NT2/D1 (cell line): Measurements from ENCODE around the gene RRP15.

Source experiments
- DNase-seq: peaks from one replicate; pipeline ENCODE4 v3.0.0-alpha.2; 2011; ENCODE audit warnings: low read depth, low spot score
- H3K27me3 ChIP-seq: 2 replicates; pipeline ENCODE4 v1.6.0; 2011; ENCODE audit warnings: mild to moderate bottlenecking; ENCODE audit not compliant: insufficient read length, insufficient read depth
- H3K36me3 ChIP-seq: 2 replicates; pipeline ENCODE4 v1.6.1; 2011; ENCODE audit warnings: mild to moderate bottlenecking, low read length, mixed read lengths; ENCODE audit not compliant: insufficient read depth, insufficient read length
- H3K4me1 ChIP-seq: 2 replicates; pipeline ENCODE4 v1.5.1; 2011; ENCODE audit not compliant: insufficient read depth, insufficient read length
- H3K4me3 ChIP-seq: 2 replicates; pipeline ENCODE4 v1.5.1; 2011; ENCODE audit warnings: low read depth; ENCODE audit not compliant: insufficient read length
- H3K9ac ChIP-seq: 2 replicates; pipeline ENCODE4 v1.6.0; 2011; ENCODE audit warnings: low read depth; ENCODE audit not compliant: insufficient read length
- H3K9me3 ChIP-seq: 2 replicates; pipeline ENCODE4 v1.5.1; 2011; ENCODE audit warnings: mild to moderate bottlenecking, low read length; ENCODE audit not compliant: insufficient read depth
- SUZ12 ChIP-seq: IDR thresholded peaks from 2 replicates; pipeline ENCODE4 v1.6.1; 2011; ENCODE audit not compliant: insufficient read length, insufficient read depth; ENCODE audit errors: extremely low read depth
- YY1 ChIP-seq: IDR thresholded peaks from 2 replicates; pipeline ENCODE4 v1.6.1; 2011; ENCODE audit not compliant: insufficient read length, insufficient read depth
- ZNF274 ChIP-seq: IDR thresholded peaks from 2 replicates; pipeline ENCODE4 v1.6.1; 2011; ENCODE audit warnings: mild to moderate bottlenecking, low read depth, low read length

RRP15 gene

GRCh38 chr1:218376722-218377121 is 91.6 kb downstream of the RRP15 start:
- Histone ChIP-seq H3K27me3 (no peaks in the 10 kb centered on the region), H3K36me3 (no peaks in the 10 kb centered on the region), H3K9me3 (no peaks in the 10 kb centered on the region), H3K9ac (no peak overlapping the region), H3K4me3 (no peak overlapping the region), H3K4me1 (no peaks in the 10 kb centered on the region)
- no peak for TF ChIP-seq ZNF274
- no peak for TF ChIP-seq YY1
- TF ChIP-seq SUZ12, result no peak
- DNase-seq, result no peak

DNA sequence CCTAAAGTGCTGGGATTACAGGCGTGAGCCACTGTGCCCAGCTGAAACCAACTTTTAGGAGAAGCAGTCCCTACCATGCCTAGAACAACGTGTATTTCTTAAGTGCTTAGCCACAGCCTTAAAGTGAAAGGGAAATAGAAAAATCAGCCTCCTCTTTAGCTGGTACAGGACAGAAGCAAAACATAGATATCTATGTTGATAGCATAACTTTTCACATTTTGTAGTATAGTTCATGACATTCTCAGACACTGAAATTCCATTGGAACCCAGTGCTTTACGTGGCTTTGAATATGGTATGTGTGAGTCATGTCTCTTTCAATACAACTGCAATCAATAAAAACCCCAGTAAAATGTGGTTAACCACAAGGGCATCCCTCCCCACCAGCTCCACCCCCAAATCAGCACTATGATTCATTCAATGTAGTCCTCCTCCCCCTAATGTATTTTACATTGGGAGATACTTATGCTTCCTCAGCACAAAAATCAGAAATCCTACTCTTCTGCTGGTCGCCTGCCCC is 92.1 kb downstream of the RRP15 start:
- Histone ChIP-seq H3K4me3 (no peak overlapping the region), H3K27me3 (no peaks in the 10 kb centered on the region), H3K4me1 (no peaks in the 10 kb centered on the region), H3K36me3 (no peaks in the 10 kb centered on the region), H3K9me3 (no peaks in the 10 kb centered on the region), H3K9ac (no peak overlapping the region)
- TF ChIP-seq SUZ12, result no peak
- TF ChIP-seq YY1, result no peak
- TF ChIP-seq ZNF274, result no peak
- DNase-seq, result no peak

DNA sequence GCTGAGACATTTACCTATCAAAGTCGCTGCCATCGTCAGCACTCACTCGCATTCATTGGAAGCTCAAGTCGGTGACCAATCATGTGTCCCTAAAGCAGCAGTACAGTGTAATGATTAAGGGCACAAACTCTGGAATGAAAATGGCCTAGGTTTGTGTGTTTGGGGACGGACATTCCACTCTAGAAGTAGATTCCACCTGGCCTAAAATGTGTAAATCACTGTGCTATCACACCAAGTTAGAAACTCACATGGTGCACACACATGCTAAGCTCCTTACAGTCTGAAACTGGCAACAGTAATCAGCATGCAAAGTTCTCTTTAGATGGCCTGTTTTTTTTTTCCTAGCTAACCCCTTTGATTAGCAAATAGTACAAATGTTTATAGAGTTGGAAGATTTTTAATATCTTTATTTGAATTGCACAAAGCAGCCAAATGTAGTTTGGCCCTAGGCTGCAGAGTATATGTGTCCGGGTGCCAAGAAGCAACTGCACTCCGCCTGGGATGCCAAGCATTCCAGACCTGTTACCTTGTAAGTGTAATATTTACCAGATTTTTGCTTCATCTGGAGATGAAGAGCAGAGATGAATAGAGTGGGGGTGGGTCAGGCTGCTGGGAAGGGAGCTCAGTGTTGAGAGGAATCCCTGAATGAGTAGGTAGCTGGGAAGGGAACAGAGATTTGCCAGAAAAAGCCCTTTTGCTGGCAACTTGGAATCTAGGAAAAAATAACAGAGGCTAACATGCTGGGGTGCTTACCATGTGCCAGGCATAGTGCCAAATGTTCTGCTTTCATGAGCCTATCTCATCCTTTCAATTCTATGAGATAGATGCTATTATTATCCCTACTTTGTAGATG is 95.3 kb downstream of the RRP15 start:
- no peaks in the 10 kb centered on the region for H3K4me1 ChIP-seq
- H3K9me3 ChIP-seq, result no peaks in the 10 kb centered on the region
- TF ChIP-seq ZNF274, result no peak
- TF ChIP-seq SUZ12, result no peak
- no peak for TF ChIP-seq YY1
- no peaks in the 10 kb centered on the region for H3K27me3 ChIP-seq
- H3K4me3 ChIP-seq, result no peak overlapping the region
- DNase-seq, result no peak
- peaks cover 3% of the 10 kb centered on the region for H3K36me3 ChIP-seq
- no peak overlapping the region for H3K9ac ChIP-seq

DNA sequence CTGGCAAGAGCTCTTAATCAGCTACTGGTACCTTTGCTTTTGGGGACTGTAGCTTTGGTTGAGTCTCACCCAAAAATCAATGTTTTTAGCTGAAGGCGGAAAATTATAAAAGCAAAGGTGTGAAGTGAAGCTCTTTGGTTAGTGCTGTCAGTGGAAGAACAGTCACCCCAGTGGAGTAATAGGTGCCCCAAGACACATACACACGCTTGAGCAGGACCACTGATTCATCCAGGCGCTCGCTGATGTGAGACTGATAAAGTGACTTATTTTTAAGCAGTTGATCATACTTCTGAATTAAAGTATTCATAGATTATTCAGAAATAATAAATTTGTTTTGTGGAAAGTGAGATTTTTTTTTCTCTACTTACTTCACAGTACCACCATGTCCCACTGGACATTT is 97.2 kb downstream of the RRP15 start:
- no peaks in the 10 kb centered on the region for H3K27me3 ChIP-seq
- no peaks in the 10 kb centered on the region for H3K4me1 ChIP-seq
- peaks cover 3% of the 10 kb centered on the region for H3K36me3 ChIP-seq
- TF ChIP-seq ZNF274, result no peak
- TF ChIP-seq YY1, result no peak
- no peak for TF ChIP-seq SUZ12
- no peak overlapping the region for H3K9ac ChIP-seq
- no peak overlapping the region for H3K4me3 ChIP-seq
- DNase-seq, result no peak
- H3K9me3 ChIP-seq, result no peaks in the 10 kb centered on the region

DNA sequence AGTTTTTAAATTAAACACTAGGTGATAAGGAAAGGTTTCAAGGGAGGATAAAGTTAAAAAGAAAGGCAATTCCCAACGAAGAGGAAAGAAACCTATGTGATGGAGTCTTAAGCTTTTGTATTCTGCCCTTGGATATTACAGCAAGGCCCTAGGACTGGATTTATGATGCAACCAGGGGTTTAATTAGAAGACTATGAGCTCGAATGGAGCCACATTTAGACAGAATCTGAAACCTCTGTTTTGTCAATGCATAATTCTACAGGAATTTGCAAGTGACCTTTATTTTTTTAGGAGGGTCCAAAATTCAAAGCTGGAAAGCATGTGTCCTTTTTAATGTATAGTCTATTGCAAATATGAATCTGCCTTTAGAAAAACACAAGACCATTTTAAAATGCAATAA is 98.0 kb downstream of the RRP15 start:
- no peak overlapping the region for H3K4me3 ChIP-seq
- peaks cover 3% of the 10 kb centered on the region for H3K36me3 ChIP-seq
- H3K4me1 ChIP-seq, result no peaks in the 10 kb centered on the region
- TF ChIP-seq YY1, result no peak
- TF ChIP-seq SUZ12, result no peak
- no peak for TF ChIP-seq ZNF274
- H3K9me3 ChIP-seq, result no peaks in the 10 kb centered on the region
- H3K9ac ChIP-seq, result no peak overlapping the region
- no peaks in the 10 kb centered on the region for H3K27me3 ChIP-seq
- DNase-seq, result no peak

DNA sequence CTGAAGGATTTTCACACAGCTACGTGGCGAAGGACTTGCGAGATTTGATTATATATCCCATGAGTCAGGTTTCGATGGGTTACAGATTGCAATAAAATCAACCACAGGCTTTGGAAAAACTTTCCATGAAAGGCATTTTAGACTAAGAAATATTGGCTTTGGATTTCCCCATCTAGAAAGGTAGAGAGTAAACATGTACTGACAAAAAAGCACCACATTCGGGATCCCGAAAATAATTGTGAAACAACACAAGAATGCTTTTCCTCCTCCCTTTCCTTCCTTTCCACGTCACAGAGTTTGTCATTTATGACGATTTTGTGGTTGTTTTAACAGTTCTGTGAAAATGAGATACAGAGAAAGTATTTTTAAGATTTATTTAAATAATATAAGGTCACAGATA is 98.6 kb downstream of the RRP15 start:
- no peaks in the 10 kb centered on the region for H3K4me1 ChIP-seq
- H3K9ac ChIP-seq, result no peak overlapping the region
- H3K9me3 ChIP-seq, result no peaks in the 10 kb centered on the region
- no peak overlapping the region for H3K4me3 ChIP-seq
- TF ChIP-seq ZNF274, result no peak
- no peak for TF ChIP-seq YY1
- no peak for TF ChIP-seq SUZ12
- no peaks in the 10 kb centered on the region for H3K27me3 ChIP-seq
- DNase-seq, result no peak
- H3K36me3 ChIP-seq, result peaks cover 3% of the 10 kb centered on the region

DNA sequence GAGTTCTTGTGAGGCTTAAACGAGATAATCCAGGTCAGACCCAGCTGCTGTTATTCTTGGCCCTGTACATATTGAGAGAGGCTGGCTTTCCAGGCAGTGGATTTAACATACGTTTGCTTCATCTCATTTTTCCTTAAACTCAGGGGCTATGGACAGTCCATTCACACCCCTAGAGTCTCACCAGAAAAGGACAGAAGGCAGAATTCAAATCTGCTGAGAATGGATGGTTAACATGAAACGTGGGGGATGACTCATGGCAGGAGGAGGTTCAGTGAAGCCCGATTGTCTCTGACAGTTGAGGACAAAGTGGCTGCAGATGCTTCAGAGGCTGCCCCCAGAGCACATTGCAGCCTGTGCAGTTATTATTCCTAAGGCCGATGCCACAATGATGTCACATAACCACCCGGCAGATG is 99.5 kb downstream of the RRP15 start:
- no peaks in the 10 kb centered on the region for H3K9me3 ChIP-seq
- no peak overlapping the region for H3K9ac ChIP-seq
- H3K4me1 ChIP-seq, result no peaks in the 10 kb centered on the region
- H3K4me3 ChIP-seq, result no peak overlapping the region
- DNase-seq, result no peak
- TF ChIP-seq YY1 (no peak), ZNF274 (no peak), SUZ12 (no peak)
- no peaks in the 10 kb centered on the region for H3K27me3 ChIP-seq
- H3K36me3 ChIP-seq, result peaks cover 3% of the 10 kb centered on the region
